T-helper 2 cell treated with Interferon-gamma antibody and Interleukin-4, amounts not matched to agents 5 μg/mL and 100 μg/mL, for 36 hours (primary cell): Measurements from ENCODE around the gene CELF2.

Experiments used
- DNase-seq: peaks from one replicate; pipeline ENCODE4 v3.0.0; 2021; ENCODE audit warnings: low spot score
- H3K27ac Mint-ChIP-seq: one replicate; pipeline ENCODE4 v1.8.0; 2021; ENCODE audit warnings: mild to moderate bottlenecking, mixed read lengths
- H3K27me3 Mint-ChIP-seq: one replicate; pipeline ENCODE4 v1.8.0; 2021; ENCODE audit warnings: low read depth, mixed read lengths
- H3K36me3 Mint-ChIP-seq: one replicate; pipeline ENCODE4 v1.8.0; 2021; ENCODE audit warnings: low read depth, mixed read lengths
- H3K4me1 Mint-ChIP-seq: one replicate; pipeline ENCODE4 v1.8.0; 2021; ENCODE audit warnings: low read depth, mixed read lengths
- H3K4me3 Mint-ChIP-seq: one replicate; pipeline ENCODE4 v1.8.0; 2022; ENCODE audit warnings: mild to moderate bottlenecking, moderate library complexity, mixed read lengths
- H3K9me3 Mint-ChIP-seq: one replicate; pipeline ENCODE4 v1.8.0; 2021; ENCODE audit warnings: mixed read lengths

CELF2 gene

DNA sequence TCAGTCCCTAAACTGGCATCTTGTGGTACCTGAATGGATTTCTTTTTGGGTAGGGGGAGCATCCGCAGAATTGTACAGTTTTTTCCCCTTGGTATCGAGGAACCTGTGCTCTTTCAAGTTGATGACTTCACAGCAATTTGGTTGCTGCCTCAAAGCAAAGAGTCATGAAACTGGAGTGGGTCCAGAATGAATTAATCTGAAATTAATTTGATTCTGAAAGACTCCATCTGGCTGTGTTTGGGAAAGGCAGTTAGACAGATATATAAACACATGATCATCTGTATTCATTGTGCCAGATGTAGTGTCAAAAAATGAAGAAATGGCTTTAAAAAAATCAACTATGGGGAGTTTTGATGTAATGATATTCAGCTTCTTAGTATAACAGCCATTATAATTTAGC, 136.1 kb downstream of the CELF2 start:
- Mint-ChIP-seq H3K4me1 (peaks cover 69% of the 10 kb centered on the region), H3K27me3 (no peaks in the 10 kb centered on the region), H3K9me3 (no peaks in the 10 kb centered on the region), H3K4me3 (no peak overlapping the region), H3K36me3 (no peaks in the 10 kb centered on the region), H3K27ac (no peak overlapping the region)
- no peak for DNase-seq

DNA sequence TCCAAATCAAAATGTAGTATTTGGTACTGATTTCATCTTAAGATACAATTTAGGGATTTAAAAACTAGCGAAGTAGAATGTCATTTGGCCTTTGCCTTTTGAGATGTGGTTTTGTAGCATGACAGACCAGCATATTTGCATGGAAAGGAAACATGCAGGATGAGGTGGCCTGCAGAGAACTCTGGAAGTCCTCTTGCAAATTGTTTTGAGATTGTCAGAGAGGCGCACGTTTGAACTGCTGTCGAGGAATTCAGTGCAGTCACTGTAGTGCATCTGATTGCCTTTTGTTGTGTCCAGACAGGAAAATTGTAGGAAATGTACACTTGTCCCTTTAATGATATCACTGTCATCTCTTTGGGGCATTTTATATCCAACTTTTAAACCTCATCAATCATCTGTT, 136.7 kb downstream of the CELF2 start:
- H3K4me1 Mint-ChIP-seq: peaks cover 65% of the 10 kb centered on the region
- no peak for DNase-seq
- no peak overlapping the region for H3K4me3 Mint-ChIP-seq
- no peak overlapping the region for H3K27ac Mint-ChIP-seq
- no peaks in the 10 kb centered on the region for H3K27me3 Mint-ChIP-seq
- H3K36me3 Mint-ChIP-seq: no peaks in the 10 kb centered on the region
- H3K9me3 Mint-ChIP-seq: no peaks in the 10 kb centered on the region

GRCh38 chr10:11154849-11155498, 137.3 kb downstream of the CELF2 start:
- H3K4me1 Mint-ChIP-seq: peaks cover 64% of the 10 kb centered on the region
- no peaks in the 10 kb centered on the region for H3K36me3 Mint-ChIP-seq
- DNase-seq: no peak
- no peaks in the 10 kb centered on the region for H3K9me3 Mint-ChIP-seq
- H3K27ac Mint-ChIP-seq: no peak overlapping the region
- no peaks in the 10 kb centered on the region for H3K27me3 Mint-ChIP-seq
- no peak overlapping the region for H3K4me3 Mint-ChIP-seq

DNA sequence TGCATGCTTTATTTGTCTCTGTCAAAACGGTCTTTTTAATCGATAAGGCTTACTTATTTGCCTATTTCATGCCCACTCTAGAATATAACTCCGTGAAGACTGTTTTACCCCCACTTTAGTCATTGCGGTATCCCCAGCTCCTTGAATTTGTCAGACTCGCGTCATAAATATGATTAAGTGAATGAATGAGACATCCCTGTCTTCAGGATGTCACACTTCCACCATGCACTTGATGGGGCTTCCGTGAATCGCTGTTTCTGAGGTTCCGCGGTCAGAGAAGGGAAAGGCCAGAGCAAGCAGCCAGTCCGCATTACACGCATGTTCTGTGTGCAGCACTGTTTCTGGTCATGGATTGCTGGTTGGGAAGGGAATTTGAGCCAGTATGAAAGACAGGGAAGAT, 138.8 kb downstream of the CELF2 start:
- Mint-ChIP-seq H3K36me3 (peaks cover 4% of the 10 kb centered on the region), H3K4me1 (peaks cover 57% of the 10 kb centered on the region), H3K4me3 (no peak overlapping the region), H3K27ac (no peak overlapping the region), H3K9me3 (peaks cover 2% of the 10 kb centered on the region), H3K27me3 (no peaks in the 10 kb centered on the region)
- no peak for DNase-seq

- no peak overlapping the region for H3K27ac Mint-ChIP-seq
- no peak overlapping the region for H3K4me3 Mint-ChIP-seq
- peaks cover 13% of the 10 kb centered on the region for H3K36me3 Mint-ChIP-seq
- H3K9me3 Mint-ChIP-seq: peaks cover 10% of the 10 kb centered on the region
- no peaks in the 10 kb centered on the region for H3K27me3 Mint-ChIP-seq
- no peak for DNase-seq
- H3K4me1 Mint-ChIP-seq: peaks cover 61% of the 10 kb centered on the region
Observed at GRCh38 chr10:11157292-11158076, 139.8 kb downstream of the CELF2 start.

- peaks cover 13% of the 10 kb centered on the region for H3K36me3 Mint-ChIP-seq
- DNase-seq: no peak
- H3K9me3 Mint-ChIP-seq: peaks cover 10% of the 10 kb centered on the region
- no peak overlapping the region for H3K27ac Mint-ChIP-seq
- H3K4me3 Mint-ChIP-seq: no peak overlapping the region
- H3K27me3 Mint-ChIP-seq: no peaks in the 10 kb centered on the region
- H3K4me1 Mint-ChIP-seq: peaks cover 64% of the 10 kb centered on the region
Observed at GRCh38 chr10:11158080-11158479, 140.4 kb downstream of the CELF2 start.

- H3K36me3 Mint-ChIP-seq: peaks cover 13% of the 10 kb centered on the region
- no peak overlapping the region for H3K4me3 Mint-ChIP-seq
- peaks cover 10% of the 10 kb centered on the region for H3K9me3 Mint-ChIP-seq
- H3K4me1 Mint-ChIP-seq: peaks cover 64% of the 10 kb centered on the region
- no peaks in the 10 kb centered on the region for H3K27me3 Mint-ChIP-seq
- DNase-seq: no peak
- no peak overlapping the region for H3K27ac Mint-ChIP-seq
Observed at GRCh38 chr10:11159543-11160215, 142.0 kb downstream of the CELF2 start.

DNA sequence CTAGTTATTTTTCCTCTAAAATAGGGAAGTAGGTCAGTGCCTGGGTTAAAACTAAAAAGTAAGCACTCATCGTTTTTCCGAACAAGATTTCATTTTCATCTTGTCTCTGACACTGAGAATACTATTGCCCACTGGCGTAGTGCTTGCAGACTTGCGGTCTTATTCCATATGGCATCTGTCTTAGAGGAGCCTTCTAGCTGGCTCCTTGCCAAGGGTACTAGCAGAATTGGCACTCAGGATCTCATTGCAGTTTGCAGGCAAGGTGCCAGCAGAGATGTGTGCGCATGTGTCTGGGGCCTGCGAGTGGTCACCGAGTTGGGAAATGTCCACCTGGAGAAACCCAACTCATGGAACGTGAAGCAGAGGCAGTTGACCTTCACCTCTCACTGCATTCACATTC, 143.4 kb downstream of the CELF2 start:
- Mint-ChIP-seq H3K36me3 (peaks cover 16% of the 10 kb centered on the region), H3K9me3 (peaks cover 10% of the 10 kb centered on the region), H3K4me3 (no peak overlapping the region), H3K4me1 (peaks cover 62% of the 10 kb centered on the region), H3K27ac (peak overlapping the region; percentile 99), H3K27me3 (no peaks in the 10 kb centered on the region)
- DNase-seq: peak; percentile 1

GRCh38 chr10:11161910-11162309, 144.2 kb downstream of the CELF2 start:
- Mint-ChIP-seq H3K27ac (peak overlapping the region; percentile 99), H3K36me3 (peaks cover 16% of the 10 kb centered on the region), H3K9me3 (peaks cover 10% of the 10 kb centered on the region), H3K4me1 (peaks cover 59% of the 10 kb centered on the region), H3K27me3 (no peaks in the 10 kb centered on the region), H3K4me3 (no peak overlapping the region)
- DNase-seq: no peak

GRCh38 chr10:11162828-11163599, 145.3 kb downstream of the CELF2 start:
- Mint-ChIP-seq H3K27me3 (no peaks in the 10 kb centered on the region), H3K4me1 (peaks cover 55% of the 10 kb centered on the region), H3K27ac (peak overlapping the region; percentile 99), H3K9me3 (peaks cover 10% of the 10 kb centered on the region), H3K4me3 (no peak overlapping the region), H3K36me3 (peaks cover 16% of the 10 kb centered on the region)
- peak; percentile 78 for DNase-seq

GRCh38 chr10:11163780-11164550, 146.3 kb downstream of the CELF2 start:
- peak; percentile 18 for DNase-seq
- Mint-ChIP-seq H3K27ac (peak overlapping the region; percentile 99), H3K9me3 (peaks cover 10% of the 10 kb centered on the region), H3K4me3 (no peak overlapping the region), H3K36me3 (peaks cover 16% of the 10 kb centered on the region), H3K27me3 (no peaks in the 10 kb centered on the region), H3K4me1 (peaks cover 48% of the 10 kb centered on the region)

- Mint-ChIP-seq H3K36me3 (peaks cover 16% of the 10 kb centered on the region), H3K4me1 (peaks cover 47% of the 10 kb centered on the region), H3K27ac (peak overlapping the region; percentile 99), H3K9me3 (peaks cover 10% of the 10 kb centered on the region), H3K27me3 (no peaks in the 10 kb centered on the region), H3K4me3 (no peak overlapping the region)
- no peak for DNase-seq
Observed at GRCh38 chr10:11164551-11164802, 146.8 kb downstream of the CELF2 start.

- Mint-ChIP-seq H3K4me1 (peaks cover 42% of the 10 kb centered on the region), H3K4me3 (no peak overlapping the region), H3K27ac (peak overlapping the region; percentile 99), H3K27me3 (no peaks in the 10 kb centered on the region), H3K36me3 (peaks cover 16% of the 10 kb centered on the region), H3K9me3 (peaks cover 10% of the 10 kb centered on the region)
- DNase-seq: peak; percentile 83
Observed at GRCh38 chr10:11164803-11165590, 147.3 kb downstream of the CELF2 start.
